GM12878 (cell line): Measurements from ENCODE around the gene ARID4B. TPM values are rescaled to one million over a fixed set of nuclear protein-coding genes. Genes with fewer than 3 reads are reported as not detected.

Source experiments
- ATF7 ChIP-seq: fragments of 450-650 bp; IDR thresholded peaks from 2 replicates; pipeline ENCODE4 v1.6.1; 2016; ENCODE audit warnings: low read depth, mild to moderate bottlenecking
- CBFB ChIP-seq: IDR thresholded peaks from 2 replicates; pipeline ENCODE4 v1.6.1; 2016; ENCODE audit warnings: antibody characterized with exemption, low read depth
- CEBPB ChIP-seq, 2 experiments: fragments of 150-350 bp in 1 of 2; IDR thresholded peaks; 2 replicates each; pipeline ENCODE4 v1.6.1; 2012 to 2014; ENCODE audit warnings: low read depth in 2 of 2, low read length in 2 of 2, borderline replicate concordance in 1 of 2, inconsistent platforms in 1 of 2
- CHD1 ChIP-seq: IDR thresholded peaks from 2 replicates; pipeline ENCODE4 v1.6.1; 2012; ENCODE audit warnings: low read depth, low read length, improper control_type of control experiment
- E2F4 ChIP-seq: IDR thresholded peaks from 2 replicates; pipeline ENCODE4 v1.6.1; 2012; ENCODE audit warnings: low read depth, low read length, improper control_type of control experiment
- EGR1 ChIP-seq, 2 experiments: IDR thresholded peaks; 1 replicate in 1 of 2; 2 replicates in 1 of 2; pipeline ENCODE4 v1.6.1; 2011 to 2012; ENCODE audit warnings: low read depth in 2 of 2, low read length in 2 of 2, borderline replicate concordance in 1 of 2, mild to moderate bottlenecking in 1 of 2, moderate library complexity in 1 of 2
- EP300 ChIP-seq, 2 experiments: fragments of 150-350 bp in 1 of 2; IDR thresholded peaks; 2 replicates each; pipeline ENCODE4 v1.6.1; 2011 to 2012; ENCODE audit warnings: low read depth in 2 of 2, low read length in 2 of 2, borderline replicate concordance in 1 of 2, improper control_type of control experiment in 1 of 2, inconsistent platforms in 1 of 2; ENCODE audit not compliant: control insufficient read depth in 1 of 2
- KAT2A ChIP-seq: conservative IDR thresholded peaks from 2 replicates; pipeline ENCODE4 v1.6.1; 2011; ENCODE audit warnings: low read depth, low read length; ENCODE audit not compliant: control insufficient read depth
- MEF2B ChIP-seq: fragments of 450-650 bp; IDR thresholded peaks from 2 replicates; pipeline ENCODE4 v1.6.1; 2018; ENCODE audit warnings: mild to moderate bottlenecking, moderate library complexity; ENCODE audit not compliant: partially characterized antibody, poor library complexity, severe bottlenecking
- NBN ChIP-seq: fragments of 450-650 bp; IDR thresholded peaks from 2 replicates; pipeline ENCODE4 v1.6.1; 2016
- NFYB ChIP-seq: IDR thresholded peaks from 2 replicates; pipeline ENCODE4 v1.6.1; 2011; ENCODE audit warnings: low read depth, mild to moderate bottlenecking, low read length, improper control_type of control experiment, moderate library complexity; ENCODE audit not compliant: insufficient read depth
- PBX3 ChIP-seq: IDR thresholded peaks from 2 replicates; pipeline ENCODE4 v1.6.1; 2011; ENCODE audit warnings: mild to moderate bottlenecking, low read depth, low read length, moderate library complexity; ENCODE audit not compliant: insufficient replicate concordance
- POLR2AphosphoS2 ChIP-seq: IDR thresholded peaks from 2 replicates; pipeline ENCODE4 v1.6.1; 2011; ENCODE audit warnings: low read depth, mild to moderate bottlenecking, low read length, improper control_type of control experiment, moderate library complexity
- TARDBP ChIP-seq: IDR thresholded peaks from 2 replicates; pipeline ENCODE4 v1.6.1; 2016; ENCODE audit warnings: borderline replicate concordance
- YY1 ChIP-seq: IDR thresholded peaks from 2 replicates; pipeline ENCODE4 v1.6.1; 2011; ENCODE audit warnings: low read depth, mild to moderate bottlenecking, low read length
- ZBTB4 ChIP-seq: fragments of 450-650 bp; formaldehyde crosslinking; IDR thresholded peaks from 2 replicates; pipeline ENCODE4 v1.4.0; 2022; ENCODE audit warnings: mild to moderate bottlenecking, moderate library complexity
- ZBTB40 ChIP-seq: fragments of 450-650 bp; IDR thresholded peaks from 2 replicates; pipeline ENCODE4 v1.6.1; 2016; ENCODE audit warnings: mild to moderate bottlenecking, moderate library complexity, borderline replicate concordance
- polyA plus RNA-seq, 11 experiments: library from polyadenylated mRNA; depleted of rRNA in 4 of 11; unstranded in 6 of 11; stranded (reverse) in 5 of 11; fragments of >200 nt; fragmentation: Nextera tagmentation in 4 of 11; fragmentation: Illumina TruSeq in 1 of 11; extraction: Ambion mirVana in 4 of 11; extraction: Trizol in 1 of 11; gene quantifications; 1 replicate in 1 of 11; 2 replicates in 10 of 11; pipeline versions ENCODE4 v1.2.1 to v1.2.3, GENCODE V29; 2011 to 2016; ENCODE audit warnings: inconsistent platforms in 2 of 11, missing spikeins in 2 of 11, low read depth in 1 of 11
- total RNA-seq, 4 experiments: library from RNA; depleted of rRNA in 3 of 4; stranded (reverse); fragments of >200 nt in 3 of 4; fragmentation: Illumina TruSeq in 1 of 4; extraction: Trizol in 1 of 4; gene quantifications; 2 replicates each; pipeline versions ENCODE4 v1.2.1 to v1.2.3, GENCODE V29; 2013 to 2021

Gene ARID4B
- total and polyA plus RNA-seq, 10 of the 15 experiments (the other 5 are each of a cell fraction or from before 2014, with no cell fraction given) = 13.6 to 39.1 (median 28.0) TPM

GRCh38 chr1:235328271-235329138, 526 bp upstream of the ARID4B start, which contains the start of gene GGPS1 (continued):
- peak; percentile 90 for TF ChIP-seq ZBTB40
- TF ChIP-seq CHD1 = no peak
- TF ChIP-seq NBN = peak; percentile 96
- peak; percentile 35 for TF ChIP-seq PBX3
- no peak for TF ChIP-seq MEF2B
- TF ChIP-seq POLR2AphosphoS2 = peak; percentile 79
- no peak for TF ChIP-seq CEBPB (IDR thresholded peaks at IDR 0.05; ENCODE audit: borderline replicate concordance in 1 of 2, low read depth in 2 of 2, low read length in 2 of 2)
- no peak for TF ChIP-seq EP300 (IDR thresholded peaks at IDR 0.05; ENCODE audit: borderline replicate concordance in 1 of 2, control insufficient read depth in 1 of 2, low read depth in 2 of 2, low read length in 2 of 2)
- TF ChIP-seq ATF7 = peak; percentile 92
- TF ChIP-seq TARDBP = peak; percentile 84; the same call in 1 of the 2 replicates
- TF ChIP-seq YY1 = peak; percentile 91
- TF ChIP-seq CBFB = peak; percentile 10; the same call in 1 of the 2 replicates
- TF ChIP-seq E2F4 = no peak
- peak; percentile 44 to 99 for TF ChIP-seq EGR1 (IDR thresholded peaks at IDR 0.05; ENCODE audit: borderline replicate concordance in 1 of 2, low read depth in 2 of 2, low read length in 2 of 2)
- no peak for TF ChIP-seq ZBTB4
- peak; percentile 73 for TF ChIP-seq NFYB
- TF ChIP-seq KAT2A = no peak
